ENCODE results near the gene SFTPA2. TPM values are rescaled to one million over a fixed set of nuclear protein-coding genes. Genes with fewer than 3 reads are reported as not detected.
"Not testable (repeated sequence)": the region's sequence is repeated elsewhere in the genome, so short reads cannot be mapped to it uniquely, and the experiment has no call there.

SFTPA2 gene
- total and polyA plus RNA-seq, 7 donors = 0.05 to 1.3 (median 0.55) TPM

DNA sequence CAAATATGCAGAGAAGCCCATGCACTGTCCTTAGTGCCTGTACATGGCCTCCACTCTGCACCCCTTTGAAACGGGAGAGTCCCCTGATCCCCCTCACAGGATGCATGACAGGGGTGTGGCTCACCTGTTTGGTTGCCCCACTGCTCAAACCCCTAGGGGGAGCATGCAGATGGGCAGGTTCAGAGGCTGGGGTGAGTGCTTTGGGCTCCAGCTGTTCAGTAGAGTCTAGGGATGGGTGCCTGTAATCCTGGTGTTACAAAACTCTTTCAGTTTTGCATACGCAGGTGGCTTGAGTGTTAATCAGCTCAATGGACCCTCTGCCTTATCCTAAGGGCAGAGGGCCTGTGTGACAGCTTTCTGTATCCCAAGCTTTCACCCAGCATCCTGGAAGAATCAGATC, 42.7 kb upstream of the SFTPA2 start:
- TF ChIP-seq, protein P1, sequence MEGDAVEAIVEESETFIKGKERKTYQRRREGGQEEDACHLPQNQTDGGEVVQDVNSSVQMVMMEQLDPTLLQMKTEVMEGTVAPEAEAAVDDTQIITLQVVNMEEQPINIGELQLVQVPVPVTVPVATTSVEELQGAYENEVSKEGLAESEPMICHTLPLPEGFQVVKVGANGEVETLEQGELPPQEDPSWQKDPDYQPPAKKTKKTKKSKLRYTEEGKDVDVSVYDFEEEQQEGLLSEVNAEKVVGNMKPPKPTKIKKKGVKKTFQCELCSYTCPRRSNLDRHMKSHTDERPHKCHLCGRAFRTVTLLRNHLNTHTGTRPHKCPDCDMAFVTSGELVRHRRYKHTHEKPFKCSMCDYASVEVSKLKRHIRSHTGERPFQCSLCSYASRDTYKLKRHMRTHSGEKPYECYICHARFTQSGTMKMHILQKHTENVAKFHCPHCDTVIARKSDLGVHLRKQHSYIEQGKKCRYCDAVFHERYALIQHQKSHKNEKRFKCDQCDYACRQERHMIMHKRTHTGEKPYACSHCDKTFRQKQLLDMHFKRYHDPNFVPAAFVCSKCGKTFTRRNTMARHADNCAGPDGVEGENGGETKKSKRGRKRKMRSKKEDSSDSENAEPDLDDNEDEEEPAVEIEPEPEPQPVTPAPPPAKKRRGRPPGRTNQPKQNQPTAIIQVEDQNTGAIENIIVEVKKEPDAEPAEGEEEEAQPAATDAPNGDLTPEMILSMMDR (IDR thresholded peaks at IDR 0.05) = no peak
- Histone ChIP-seq H3K4me1 (no peaks in the 10 kb centered on the region), H3K36me3 (ENCODE audit: insufficient read depth in 1 of 2, low read depth in 1 of 2) (no peaks in the 10 kb centered on the region), H3K27me3 (ENCODE audit: insufficient read depth in 3 of 3, low read length in 2 of 3) (peaks cover 0 to 11% (median 0%) of the 10 kb centered on the region in 3 donors), H3K9me3 (no peaks in the 10 kb centered on the region), H3K27ac (no peak overlapping the region), H3K4me3 (no peak overlapping the region)
- 56 to 78% (median 68%) methylated on average over 2 of the region's 2 CpGs for WGBS, 3 donors
- no peak for ATAC-seq
- no peak for DNase-seq
- intact Hi-C loops (cut with DNase I) = loop anchor here (5.0 to 10.0 kb wide), 2 partner anchors 228 to 246 kb away; no protein-coding TSS in a partner anchor

DNA sequence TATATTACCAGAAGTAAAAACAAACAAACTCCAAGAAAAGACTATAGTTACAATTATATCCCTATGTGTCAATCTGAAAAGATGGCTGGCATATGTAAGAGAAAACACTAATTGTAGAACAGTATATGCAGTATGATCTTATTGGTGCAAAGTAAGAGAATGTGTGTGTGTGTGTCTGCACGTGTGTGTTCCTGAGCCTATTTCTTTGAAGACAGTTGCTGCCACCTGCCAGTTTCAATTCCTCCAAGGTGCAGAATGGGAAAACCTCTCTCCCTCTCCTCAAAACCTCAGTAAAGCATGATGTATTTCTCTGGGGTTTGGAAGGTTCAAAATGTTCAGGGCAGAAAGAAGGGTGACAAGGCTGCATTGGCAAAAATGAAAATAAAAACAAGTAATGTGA, 41.7 kb upstream of the SFTPA2 start:
- H3K36me3 ChIP-seq (ENCODE audit: insufficient read depth in 1 of 2, low read depth in 1 of 2) = no peaks in the 10 kb centered on the region
- no peak overlapping the region for H3K27ac ChIP-seq
- intact Hi-C loops (cut with DNase I) = loop anchor here (5.0 to 10.0 kb wide), 2 partner anchors 227 to 245 kb away; no protein-coding TSS in a partner anchor
- H3K4me1 ChIP-seq = no peaks in the 10 kb centered on the region
- TF ChIP-seq, protein P1 (IDR thresholded peaks at IDR 0.05) = no peak
- 25 to 28% (median 28%) methylated on average over 1 of the region's 1 CpG for WGBS, 3 donors
- no peaks in the 10 kb centered on the region for H3K9me3 ChIP-seq
- peaks cover 0 to 16% (median 0%) of the 10 kb centered on the region in 3 donors for H3K27me3 ChIP-seq (ENCODE audit: insufficient read depth in 3 of 3, low read length in 2 of 3)
- ATAC-seq (no peak), DNase-seq (no peak)
- H3K4me3 ChIP-seq = no peak overlapping the region

DNA sequence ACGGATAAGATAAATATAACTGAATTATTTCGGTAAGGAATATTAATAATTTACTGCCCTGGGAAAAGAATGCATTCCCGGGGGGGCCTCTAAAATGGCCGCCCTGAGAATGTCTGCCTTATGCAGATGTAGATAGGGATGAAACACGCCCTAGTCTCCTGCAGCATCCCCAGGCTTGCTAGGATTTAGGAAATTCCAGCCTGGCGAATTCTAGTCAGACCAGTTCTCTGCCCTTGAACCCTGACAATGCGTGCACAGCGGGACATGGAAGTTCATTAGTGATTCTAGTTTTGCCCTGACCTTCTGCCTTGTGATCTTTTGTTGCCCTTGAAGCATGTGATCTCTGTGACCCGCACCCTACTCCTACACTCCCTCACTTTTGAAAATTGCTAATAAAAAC, 39.4 kb upstream of the SFTPA2 start:
- not testable (repeated sequence) for H3K36me3 ChIP-seq (ENCODE audit: insufficient read depth in 1 of 2, low read depth in 1 of 2); H3K27ac ChIP-seq; H3K4me1 ChIP-seq; H3K9me3 ChIP-seq; ATAC-seq; DNase-seq; H3K4me3 ChIP-seq
- 77 to 78% (median 78%) methylated on average over 9 of the region's 9 CpGs for WGBS, 3 donors
- intact Hi-C loops (cut with DNase I) = loop anchor here (5.0 to 10.0 kb wide), 2 partner anchors 225 to 242 kb away; no protein-coding TSS in a partner anchor
- H3K27me3 ChIP-seq (ENCODE audit: insufficient read depth in 3 of 3, low read length in 2 of 3) = peaks cover 0 to 17% (median 0%) of the 10 kb centered on the region in 3 donors

DNA sequence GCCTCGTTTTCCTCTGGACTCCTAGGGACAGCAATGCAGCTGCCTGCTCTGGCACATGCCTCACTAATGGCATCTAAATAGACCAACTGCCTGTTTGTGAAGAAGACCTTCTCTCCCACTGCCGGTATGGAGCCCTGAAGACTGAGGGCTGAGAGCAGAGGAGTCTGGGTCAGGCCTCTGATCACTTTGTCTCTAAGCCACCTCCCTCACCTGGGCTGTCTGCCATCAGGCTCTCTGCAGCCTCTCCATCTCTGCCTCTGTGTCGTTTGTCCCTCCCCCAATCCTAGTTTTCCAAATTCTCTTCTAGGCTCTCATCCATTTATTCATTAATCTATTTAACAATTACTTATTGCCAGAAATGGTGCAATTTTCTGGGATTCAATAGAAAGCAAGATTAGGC, 35.3 kb upstream of the SFTPA2 start:
- H3K27me3 ChIP-seq (ENCODE audit: insufficient read depth in 3 of 3, low read length in 2 of 3) = peaks cover 0 to 17% (median 0%) of the 10 kb centered on the region in 3 donors
- WGBS, 3 donors = 38 to 48% (median 45%) methylated on average over 3 of the region's 3 CpGs
- DNase-seq = no peak
- no peak overlapping the region for H3K27ac ChIP-seq
- TF ChIP-seq, protein P1 (IDR thresholded peaks at IDR 0.05) = no peak
- intact Hi-C loops (cut with DNase I) = no loop called here
- H3K9me3 ChIP-seq = no peaks in the 10 kb centered on the region
- no peak overlapping the region for H3K4me3 ChIP-seq
- no peak for ATAC-seq
- no peaks in the 10 kb centered on the region for H3K36me3 ChIP-seq (ENCODE audit: insufficient read depth in 1 of 2, low read depth in 1 of 2)
- H3K4me1 ChIP-seq = no peaks in the 10 kb centered on the region

DNA sequence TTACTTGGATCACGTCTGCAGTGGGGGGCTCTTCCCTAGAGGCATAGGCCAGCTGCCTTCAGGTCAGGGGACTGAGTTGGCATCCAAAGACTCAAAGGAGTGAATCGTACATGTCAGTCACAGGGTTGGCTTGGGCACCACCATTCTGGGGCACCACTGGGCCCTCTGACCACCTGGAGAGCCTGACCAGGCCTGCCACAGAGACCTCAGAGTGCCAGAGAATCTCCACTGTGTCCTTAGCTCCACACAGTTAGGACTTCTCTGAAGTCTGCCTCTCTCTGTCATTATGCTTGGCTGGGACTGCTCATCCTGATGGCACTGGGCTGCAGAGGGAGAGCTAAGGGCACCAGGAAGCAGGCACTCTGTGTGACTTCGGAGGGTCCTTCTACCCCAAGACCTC, 34.4 kb upstream of the SFTPA2 start:
- DNase-seq, ATAC-seq: not testable (repeated sequence)
- 73 to 77% (median 77%) methylated on average over 3 of the region's 3 CpGs for WGBS, 3 donors

DNA sequence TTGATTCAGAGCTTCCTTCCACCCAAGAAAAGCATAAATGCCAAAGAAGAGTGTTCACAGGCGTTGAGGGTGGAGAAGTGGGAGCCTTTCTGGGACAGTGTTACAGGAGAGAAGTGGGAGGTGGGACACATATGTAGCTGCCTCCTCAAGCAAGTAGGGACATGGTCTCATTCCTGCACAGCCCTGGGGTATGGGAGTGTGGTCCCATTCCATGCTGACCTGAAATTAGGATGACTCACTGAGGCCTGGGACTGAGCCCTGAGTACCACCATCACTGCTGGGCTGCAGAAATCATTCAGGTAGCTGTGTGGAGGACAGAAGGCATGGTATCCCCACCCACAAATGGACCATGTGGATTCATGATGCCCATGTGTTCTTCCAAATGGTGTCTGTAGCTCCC, 33.2 kb upstream of the SFTPA2 start:
- H3K27me3 ChIP-seq (ENCODE audit: insufficient read depth in 3 of 3, low read length in 2 of 3) = peaks cover 0 to 10% (median 2%) of the 10 kb centered on the region in 3 donors
- H3K9me3 ChIP-seq = no peaks in the 10 kb centered on the region
- H3K4me1 ChIP-seq = no peaks in the 10 kb centered on the region
- DNase-seq (no peak), ATAC-seq (no peak)
- TF ChIP-seq, protein P1 (IDR thresholded peaks at IDR 0.05) = no peak
- H3K4me3 ChIP-seq = no peak overlapping the region
- H3K27ac ChIP-seq = no peak overlapping the region
- intact Hi-C loops (cut with DNase I) = no loop called here
- H3K36me3 ChIP-seq (ENCODE audit: insufficient read depth in 1 of 2, low read depth in 1 of 2) = no peaks in the 10 kb centered on the region
- WGBS, 3 donors = 73 to 80% (median 80%) methylated on average over 1 of the region's 1 CpG

More for the DNA sequence above, 34.4 kb upstream of the SFTPA2 start:
- H3K4me3 ChIP-seq; H3K27ac ChIP-seq; H3K4me1 ChIP-seq; intact Hi-C loops (cut with DNase I); H3K9me3 ChIP-seq; H3K36me3 ChIP-seq (ENCODE audit: insufficient read depth in 1 of 2, low read depth in 1 of 2): not testable (repeated sequence)
- peaks cover 0 to 17% (median 0%) of the 10 kb centered on the region in 3 donors for H3K27me3 ChIP-seq (ENCODE audit: insufficient read depth in 3 of 3, low read length in 2 of 3)
